HG03565 (cell line): ENCODE measurements around the gene TASOR2.

Source experiments
- ATAC-seq: cut with Tn5 transposase; IDR thresholded peaks from one replicate; pipeline ENCODE4 v1.9.1; 2021; ENCODE audit warnings: mild to moderate bottlenecking, moderate library complexity; ENCODE audit not compliant: unreplicated experiment

The TASOR2 gene

DNA sequence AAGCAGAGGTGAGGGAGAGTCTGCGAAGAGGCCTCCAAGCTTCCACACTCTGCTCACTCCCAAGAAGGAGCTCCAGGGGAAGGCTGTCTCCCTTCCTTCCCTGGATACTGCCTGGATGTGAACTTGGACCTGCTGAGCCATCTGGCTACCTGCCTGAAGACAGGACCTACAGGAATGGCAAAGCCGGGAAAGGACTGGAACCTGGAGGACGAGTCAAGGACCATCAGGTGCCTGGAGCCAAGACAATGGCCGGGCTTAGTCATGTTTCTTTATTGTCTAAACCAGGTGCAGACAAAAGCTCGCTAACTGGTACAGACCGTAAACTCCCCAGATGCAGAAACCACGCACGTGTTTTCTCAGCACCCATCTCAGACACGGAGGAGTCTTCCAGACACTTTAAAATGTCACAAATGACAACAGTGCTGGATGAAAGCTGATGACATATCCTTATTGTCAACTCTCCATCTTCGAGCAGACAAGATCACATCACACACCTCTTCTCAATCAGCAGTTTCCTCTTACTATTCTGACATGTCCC lies 30.4 kb upstream of the TASOR2 start:
- no peak for ATAC-seq

GRCh38 chr10:5655121-5655520 lies 29.5 kb upstream of the TASOR2 start:
- ATAC-seq: no peak

DNA sequence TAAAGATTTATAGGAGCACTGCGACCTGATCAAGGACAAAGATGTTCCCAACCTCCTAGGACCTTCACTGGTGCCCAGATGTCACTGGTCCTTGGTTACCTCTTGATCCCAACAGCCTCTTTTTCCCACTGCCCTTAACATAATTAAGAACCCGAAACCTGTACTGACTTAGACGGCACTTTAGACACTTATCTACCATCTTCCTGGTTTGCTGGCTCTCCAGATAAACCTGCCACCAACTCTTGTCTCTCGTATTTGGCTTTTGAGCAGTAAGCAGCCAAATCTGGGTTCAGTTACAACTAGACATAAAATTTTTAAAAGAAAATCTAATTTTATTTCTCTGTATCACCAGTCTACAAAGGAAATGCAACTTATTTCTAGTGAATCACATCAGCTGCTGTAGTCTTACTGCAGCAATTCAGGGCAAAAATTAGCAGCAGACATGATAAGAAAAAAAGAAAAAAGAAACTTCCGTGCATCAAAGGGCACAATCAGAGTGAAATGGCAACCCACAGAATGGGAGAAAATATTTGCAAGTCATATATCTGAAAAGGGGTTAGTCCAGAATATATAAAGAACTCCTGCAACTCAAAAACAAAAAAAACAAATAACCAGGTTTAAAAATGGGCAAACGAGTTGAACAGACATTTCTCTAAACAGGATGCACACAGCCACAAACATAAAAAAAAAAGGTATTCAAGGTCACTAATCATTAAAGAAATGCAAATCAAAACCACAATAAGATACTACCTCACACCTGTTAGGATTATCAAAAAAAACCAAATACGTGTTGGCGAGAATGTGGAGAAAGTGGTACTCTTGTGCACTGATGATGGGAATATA lies 27.7 kb upstream of the TASOR2 start:
- ATAC-seq: no peak

GRCh38 chr10:5658871-5659618 lies 25.6 kb upstream of the TASOR2 start:
- no peak for ATAC-seq

DNA sequence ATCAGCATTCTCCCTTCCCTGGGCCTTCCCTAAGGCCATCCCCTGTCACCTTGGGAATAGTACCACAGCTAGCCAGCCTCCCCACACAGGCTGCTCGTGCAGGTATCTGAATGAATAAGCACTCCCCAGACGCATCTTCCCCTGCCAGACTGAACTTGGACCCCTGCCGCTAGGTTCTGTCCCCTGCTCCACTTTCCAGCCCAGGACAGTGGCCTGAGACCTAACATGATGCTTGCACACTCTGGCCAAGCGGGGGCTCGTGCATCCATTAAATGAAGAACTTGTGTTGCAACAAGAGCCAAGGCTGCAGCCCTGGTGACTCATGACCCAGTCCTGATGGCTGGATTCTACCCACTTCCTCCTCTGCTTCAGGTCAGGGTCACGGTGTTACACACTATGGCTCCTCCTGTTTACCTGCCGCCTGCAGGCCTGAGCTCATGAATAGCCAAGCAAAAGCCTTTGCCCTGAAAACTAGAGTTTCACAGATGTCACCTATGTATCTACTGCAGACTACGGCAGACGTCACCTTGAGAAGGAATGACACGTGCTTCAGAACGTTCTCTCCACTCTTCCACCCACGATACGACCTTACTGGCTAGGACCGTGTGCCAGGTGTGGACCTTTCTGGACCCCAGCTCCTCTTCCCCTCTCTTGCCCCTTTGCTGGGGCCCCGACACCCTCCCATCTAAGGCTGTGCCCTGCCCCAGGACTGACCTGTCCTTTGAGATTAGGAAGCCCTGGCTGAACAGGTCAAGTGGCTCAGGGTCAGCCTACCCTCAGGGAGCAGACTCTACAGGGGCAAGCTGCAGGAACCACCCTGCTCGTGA lies 24.7 kb upstream of the TASOR2 start:
- peak; percentile 69 for ATAC-seq

GRCh38 chr10:5661043-5661442 lies 23.6 kb upstream of the TASOR2 start:
- ATAC-seq: no peak

DNA sequence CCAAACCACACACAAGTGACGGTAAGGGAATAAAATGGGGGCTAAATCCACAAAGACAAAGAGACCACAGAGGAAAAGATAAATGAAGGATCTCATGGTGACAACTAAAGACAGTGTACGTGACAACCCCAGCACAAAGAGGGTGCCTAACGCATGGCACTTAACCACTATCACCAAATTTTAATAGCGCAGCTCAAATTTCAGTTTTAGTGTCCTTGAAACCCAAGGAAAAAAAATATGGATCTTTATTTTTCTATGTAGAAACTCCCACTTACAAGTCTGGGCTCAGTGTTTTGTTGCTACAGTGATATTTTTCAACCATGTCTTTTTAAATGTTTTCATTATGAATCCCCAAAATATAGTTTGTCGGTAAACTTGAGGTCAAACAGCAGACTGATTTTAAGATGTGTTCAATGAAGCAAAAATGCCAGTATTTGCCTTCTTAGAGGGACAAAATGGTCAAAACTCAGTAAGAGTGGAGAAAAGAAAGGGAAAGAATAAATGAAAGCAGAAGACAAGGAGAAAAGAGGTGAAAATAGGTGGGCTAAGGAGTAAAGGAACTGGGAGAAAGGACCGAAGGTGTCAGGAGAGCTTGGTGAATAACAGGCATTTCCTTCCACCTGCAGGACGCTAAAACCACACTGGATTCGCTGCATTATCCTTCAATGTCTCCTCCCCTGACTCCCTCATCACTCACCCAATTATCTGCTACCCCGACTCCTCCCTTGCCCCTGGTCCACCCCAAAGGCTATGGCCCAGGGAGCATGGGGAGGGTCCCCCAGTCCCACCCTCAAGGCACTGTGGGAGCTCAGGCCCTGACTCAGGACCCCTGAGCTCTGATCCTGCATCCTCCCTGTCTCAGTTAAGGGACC lies 21.7 kb upstream of the TASOR2 start:
- ATAC-seq: no peak

GRCh38 chr10:5663692-5664427 lies 20.8 kb upstream of the TASOR2 start:
- no peak for ATAC-seq

- ATAC-seq: no peak
Measured at GRCh38 chr10:5665373-5666007, 19.1 kb upstream of the TASOR2 start.

DNA sequence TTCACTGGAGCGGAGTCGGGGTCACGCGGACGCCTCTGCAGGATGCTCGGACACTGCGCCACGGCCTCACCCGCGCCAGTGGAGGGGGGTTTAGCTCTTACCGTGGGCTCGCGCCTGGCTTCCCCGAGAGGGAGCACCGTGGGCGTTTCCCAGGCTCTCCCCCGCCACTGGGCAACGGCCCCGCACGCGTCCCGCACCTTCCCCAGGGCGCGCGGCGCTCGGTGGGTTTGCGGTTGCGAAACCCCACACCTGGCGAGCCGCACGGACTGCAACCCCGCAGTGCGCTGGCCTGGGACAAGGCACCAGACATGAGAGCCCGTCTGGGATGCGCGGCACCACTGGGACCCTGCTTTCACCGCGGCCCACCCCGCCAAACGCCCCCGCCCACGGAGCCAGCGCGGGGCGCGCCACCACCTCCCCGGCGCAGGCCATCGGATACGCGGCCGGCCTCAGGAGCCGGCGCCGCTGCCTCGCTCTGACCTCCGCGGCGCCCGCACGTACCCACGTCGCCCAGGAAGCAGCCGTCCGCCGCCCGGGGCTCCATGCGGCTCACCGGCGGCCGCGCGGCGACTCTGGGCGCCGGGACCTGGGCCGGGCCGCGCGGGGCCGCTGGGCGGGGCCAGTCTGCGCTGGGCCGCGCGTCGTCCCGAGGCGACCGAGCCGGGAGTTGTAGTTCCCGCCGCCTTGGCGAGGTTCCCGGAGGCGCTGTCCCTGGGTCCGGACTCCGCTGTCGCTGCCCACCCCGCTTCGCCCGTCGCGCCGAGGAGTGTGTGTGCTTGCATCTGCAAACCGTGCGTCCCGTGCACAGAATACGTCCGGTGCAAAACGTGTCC lies 18.4 kb upstream of the TASOR2 start, which contains the start of gene ASB13:
Gene ASB13 (minus strand): TSS at position 588 of the 833 bp plus-strand sequence. CDS start 44 bp downstream, at position 544.
- no peak for ATAC-seq

DNA sequence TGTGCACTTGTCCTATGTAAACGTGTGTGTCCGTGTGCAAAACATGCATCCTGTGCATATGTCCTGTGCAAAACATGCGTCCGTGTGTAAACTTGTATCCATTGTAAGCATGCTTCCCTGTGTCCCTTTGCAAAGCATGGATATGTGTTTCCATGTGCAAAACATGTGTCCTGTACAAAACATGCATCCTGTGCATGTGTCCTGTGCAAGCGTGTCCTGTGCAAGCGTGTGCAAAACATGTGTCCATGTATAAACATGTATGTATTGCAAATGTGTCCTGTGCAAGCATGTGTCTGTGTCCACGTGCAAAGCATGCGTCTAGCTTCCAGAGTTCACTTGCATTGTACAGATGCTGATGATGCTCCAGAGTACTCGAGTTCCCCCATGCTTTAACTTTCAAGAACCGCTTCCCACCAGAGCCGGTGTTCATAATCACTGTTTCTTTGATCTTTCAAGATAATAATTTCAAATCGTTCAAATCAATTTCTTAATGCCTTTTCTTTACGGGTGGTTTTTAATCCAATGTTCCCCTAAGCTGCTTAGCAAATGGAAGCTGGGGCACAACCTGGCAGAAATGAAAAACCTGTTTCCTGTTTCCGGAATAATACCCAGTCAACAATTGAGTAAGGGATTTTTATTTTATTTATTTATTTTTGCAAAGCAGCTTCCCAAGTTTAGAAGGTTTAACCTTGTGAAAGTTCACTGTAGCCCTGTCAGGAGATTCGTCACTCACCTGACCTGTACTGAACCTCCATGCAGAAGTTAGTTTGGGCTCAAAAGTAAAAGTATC lies 17.6 kb upstream of the TASOR2 start:
- ATAC-seq: no peak

DNA sequence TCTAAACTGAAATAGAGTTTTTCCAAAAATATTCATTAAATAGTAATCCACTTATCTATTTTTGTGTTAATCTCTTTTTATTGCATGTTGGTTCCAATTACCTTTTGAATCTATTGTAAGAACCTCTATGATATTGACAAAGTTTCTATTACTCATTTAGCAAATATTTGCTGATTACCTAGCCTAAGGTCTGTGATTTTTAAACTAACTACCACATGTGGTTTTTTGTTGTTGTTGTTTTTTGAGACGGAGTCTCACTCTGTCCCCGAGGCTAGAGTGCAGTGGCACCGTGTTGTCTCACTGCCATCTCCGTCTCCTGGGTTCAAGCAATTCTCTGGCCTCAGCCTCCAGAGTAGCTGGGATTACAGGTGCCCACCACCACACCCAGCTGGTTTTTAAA lies 16.2 kb upstream of the TASOR2 start:
- no peak for ATAC-seq

DNA sequence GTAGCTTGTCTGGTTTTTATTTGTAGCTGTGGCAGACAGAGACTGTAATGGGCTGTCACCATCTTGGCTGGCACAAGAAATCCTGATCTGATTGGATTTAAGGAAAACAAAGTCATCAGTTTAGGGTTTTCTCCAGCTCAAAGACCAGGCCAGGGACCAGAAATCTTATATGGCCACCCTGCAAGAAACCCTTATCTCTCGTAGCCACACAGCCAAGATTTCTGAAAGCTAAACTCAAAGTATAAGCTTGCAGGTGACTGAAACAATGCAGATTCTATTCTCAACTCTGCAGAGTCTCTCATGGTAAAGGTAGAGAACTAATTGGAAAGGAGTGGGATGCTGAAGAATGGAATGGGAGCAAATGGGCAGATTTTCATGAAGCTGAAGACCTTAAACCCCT lies 15.0 kb upstream of the TASOR2 start:
- ATAC-seq: no peak

DNA sequence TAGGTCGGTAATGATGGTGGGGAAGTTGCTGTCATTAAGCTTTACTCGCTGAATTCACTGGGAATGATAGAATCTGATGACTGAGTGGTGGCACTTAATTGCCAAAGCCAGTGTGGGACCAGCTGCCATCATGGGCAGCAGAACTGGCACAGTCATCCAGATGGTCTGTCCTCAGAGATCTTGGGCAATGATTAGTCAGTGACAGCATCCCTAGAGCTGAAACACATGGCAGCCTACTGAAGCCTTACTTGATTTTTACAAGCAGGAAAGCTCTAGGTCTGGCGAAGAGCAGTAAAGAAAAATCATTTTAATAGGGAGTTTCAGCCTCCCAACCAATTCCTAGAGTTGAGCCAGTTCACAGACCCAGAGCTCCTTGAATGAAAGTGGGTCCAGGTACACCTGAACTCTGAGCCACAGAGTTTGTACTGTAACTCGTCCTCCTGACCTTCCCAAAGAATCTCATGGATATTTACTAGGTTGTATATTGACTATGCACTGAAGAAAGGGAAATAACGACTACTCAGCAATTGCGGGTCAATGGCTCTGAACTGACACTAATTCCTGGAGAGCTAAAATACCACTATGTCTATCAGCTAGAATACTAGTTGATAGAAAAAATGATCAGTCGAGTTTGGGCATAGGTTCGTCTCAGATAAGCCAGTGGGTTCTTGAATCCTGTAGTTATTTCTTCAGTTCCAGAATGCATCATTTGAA lies 13.8 kb upstream of the TASOR2 start:
- no peak for ATAC-seq

- no peak for ATAC-seq
Measured at GRCh38 chr10:5678397-5679036, 6.1 kb upstream of the TASOR2 start.

DNA sequence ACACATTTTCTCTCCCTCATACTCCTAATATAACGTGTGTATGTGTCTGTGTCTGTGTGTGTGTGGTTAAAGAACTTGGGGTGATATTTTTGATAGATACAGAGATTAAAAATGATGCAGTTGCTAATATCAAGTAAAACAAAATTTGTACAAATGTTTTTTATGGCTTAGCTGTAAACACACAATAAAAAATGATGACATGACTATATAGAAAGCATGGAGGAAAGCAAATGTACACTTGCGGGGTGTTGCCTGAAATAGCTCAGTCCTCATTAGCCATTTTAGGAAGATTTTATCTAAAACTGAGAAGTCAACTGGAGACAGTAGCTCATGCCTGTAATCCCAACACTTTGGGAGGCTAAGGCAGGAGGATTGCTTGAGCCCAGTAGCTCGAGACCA lies 5.6 kb upstream of the TASOR2 start:
- no peak for ATAC-seq
